Spleen (tissue), 11 donors: Measurements from ENCODE around the gene THOC6. TPM values are rescaled to one million over a fixed set of nuclear protein-coding genes. Genes with fewer than 3 reads are reported as not detected.

Experiments
- DNase-seq: peaks from one replicate; pipeline ENCODE4 v3.0.0-alpha.2; 2020
- H3K27ac ChIP-seq, 8 donors: fragments of 200-600 bp; sonication (generic) in 7 of 8; 1 replicate in 4 of 8; 2 replicates in 4 of 8; pipeline versions ENCODE4 v1.5.0 to v1.8.0; 2016 to 2021; ENCODE audit warnings: inconsistent platforms in 4 of 8, mild to moderate bottlenecking in 4 of 8, moderate library complexity in 1 of 8
- H3K27me3 ChIP-seq, 7 donors: fragments of 200-600 bp; sonication (generic) in 6 of 7; replicated peaks in 1 of 7; 1 replicate in 4 of 7; 2 replicates in 3 of 7; pipeline versions ENCODE4 v1.5.0 to v1.8.0; 2016 to 2021; ENCODE audit warnings: inconsistent platforms in 3 of 7, mild to moderate bottlenecking in 1 of 7
- H3K36me3 ChIP-seq, 6 donors: fragments of 200-600 bp; sonication (generic) in 5 of 6; 1 replicate in 4 of 6; 2 replicates in 2 of 6; pipeline versions ENCODE4 v1.5.0 to v1.8.0; 2016 to 2021; ENCODE audit warnings: inconsistent platforms in 2 of 6
- H3K4me1 ChIP-seq, 6 donors: fragments of 200-600 bp; sonication (generic) in 5 of 6; 1 replicate in 3 of 6; 2 replicates in 3 of 6; pipeline versions ENCODE4 v1.5.0 to v1.8.0; 2016 to 2021; ENCODE audit warnings: inconsistent platforms in 3 of 6
- H3K4me3 ChIP-seq, 8 donors: fragments of 200-600 bp; sonication (generic) in 7 of 8; 1 replicate in 4 of 8; 2 replicates in 4 of 8; pipeline versions ENCODE4 v1.5.0 to v1.8.0; 2016 to 2021; ENCODE audit warnings: inconsistent platforms in 4 of 8, mild to moderate bottlenecking in 4 of 8, moderate library complexity in 2 of 8
- H3K9me3 ChIP-seq, 8 donors: fragments of 200-600 bp; sonication (generic) in 7 of 8; 1 replicate in 4 of 8; 2 replicates in 4 of 8; pipeline versions ENCODE4 v1.5.0 to v1.8.0; 2016 to 2021; ENCODE audit warnings: inconsistent platforms in 4 of 8
- CTCF ChIP-seq, 11 experiments: fragments of 200-600 bp in 7 of 11; fragments of 450-650 bp in 4 of 11; sonication (generic) in 4 of 11; IDR thresholded peaks in 8 of 11; conservative IDR thresholded peaks in 3 of 11; 1 replicate in 7 of 11; 2 replicates in 4 of 11; pipeline versions ENCODE4 v1.4.0 to v1.8.0; 2016 to 2021; ENCODE audit warnings: antibody characterized with exemption in 11 of 11, inconsistent platforms in 4 of 11, mild to moderate bottlenecking in 1 of 11
- POLR2A ChIP-seq, 3 donors: fragments of 450-650 bp; IDR thresholded peaks; one replicate each; pipeline ENCODE4 v1.5.1; 2017; ENCODE audit warnings: antibody characterized with exemption in 3 of 3, mild to moderate bottlenecking in 1 of 3
- POLR2AphosphoS5 ChIP-seq, 3 donors: sonication (generic); formaldehyde crosslinking; IDR thresholded peaks; one replicate each; pipeline ENCODE4 v1.5.1; 2017; ENCODE audit warnings: antibody characterized with exemption in 3 of 3
- WGBS, 5 donors: extraction: QIAGEN DNeasy Blood & Tissue Kit in 3 of 5; methylation state at CpG; one replicate each; pipeline versions ENCODE4 v1.1.5 to v1.1.7; 2013 to 2018; 5-methylcytosine and 5-hydroxymethylcytosine counted together
- intact Hi-C: fragments of 100-400 bp; cut with DNase I; formaldehyde crosslinking; loops from one replicate; pipeline ENCODE4 v1.15.0; 2023; ENCODE audit warnings: low total_unique reads
- polyA plus RNA-seq, 3 donors: library from polyadenylated mRNA; stranded (reverse); fragments of 200-250 nt; gene quantifications; one replicate each; pipeline ENCODE4 v1.2.1, GENCODE V29; 2013
- total RNA-seq, 7 donors: library from RNA; depleted of rRNA in 3 of 7; stranded (reverse); fragments of >200 nt in 3 of 7; fragmentation: NEBNext Ultra II Directional in 4 of 7; extraction: Animal tissue kit (Norgen Biotek cat#: 25700) in 4 of 7; gene quantifications; one replicate each; pipeline versions ENCODE4 v1.1.0 to v1.2.1, GENCODE V29; 2016 to 2021
- donor health status: healthy with polysubstance abuse.
- donor health status: DM: no; HTN: no; CAD: no; lungs with moderate emphysema.
- donor health status: DM: no; HTN: no; CAD: no.
- donor health status: Bipolar disorder and iron deficiency.
- donor health status: healthy.
- donor health status: DM: no; HTN: no; CAD: no.
- donor health status: DM: yes; HTN: yes; CAD: no.

THOC6 gene
- total and polyA plus RNA-seq, 10 donors, result 19.3 to 57.2 (median 28.2) TPM

- no peaks in the 10 kb centered on the region for H3K36me3 ChIP-seq
- TF ChIP-seq POLR2A (IDR thresholded peaks at IDR 0.05), result no peak
- no peak for TF ChIP-seq POLR2AphosphoS5 (IDR thresholded peaks at IDR 0.05)
- TF ChIP-seq CTCF (IDR thresholded peaks at IDR 0.05 in 8 of 11, conservative IDR thresholded peaks at IDR 0.05 in 3 of 11), result no peak
- WGBS, 5 donors, result 40 to 51% (median 45%) methylated on average over 11 of the region's 11 CpGs
- no peak for DNase-seq
- H3K4me3 ChIP-seq, result no peak overlapping the region
- peaks cover 0 to 52% (median 17%) of the 10 kb centered on the region in 6 donors for H3K4me1 ChIP-seq
- no peaks in the 10 kb centered on the region for H3K9me3 ChIP-seq
- H3K27ac ChIP-seq, result no peak overlapping the region
- intact Hi-C loops, result no loop called here
- H3K27me3 ChIP-seq, result peaks cover 7 to 100% (median 67%) of the 10 kb centered on the region in 7 donors
These were observed 14.4 kb downstream of the THOC6 start for GRCh38 chr16:3038256-3038655.

GRCh38 chr16:3038896-3039295 is 15.1 kb downstream of the THOC6 start:
- intact Hi-C loops, result no loop called here
- Histone ChIP-seq H3K4me1 (peaks cover 0 to 50% (median 17%) of the 10 kb centered on the region in 6 donors), H3K4me3 (no peak overlapping the region), H3K27ac (no peak overlapping the region), H3K36me3 (no peaks in the 10 kb centered on the region), H3K27me3 (peaks cover 7 to 100% (median 69%) of the 10 kb centered on the region in 7 donors), H3K9me3 (no peaks in the 10 kb centered on the region)
- TF ChIP-seq POLR2A (IDR thresholded peaks at IDR 0.05) (no peak), POLR2AphosphoS5 (IDR thresholded peaks at IDR 0.05) (no peak), CTCF (IDR thresholded peaks at IDR 0.05 in 8 of 11, conservative IDR thresholded peaks at IDR 0.05 in 3 of 11) (no peak)
- 78 to 89% (median 84%) methylated on average over 4 to 5 of the region's 5 CpGs for WGBS, 5 donors
- DNase-seq, result no peak

- intact Hi-C loops, result no loop called here
- H3K4me1 ChIP-seq, result peaks cover 17 to 50% (median 26%) of the 10 kb centered on the region in 6 donors
- H3K27ac ChIP-seq, result no peak overlapping the region
- TF ChIP-seq POLR2AphosphoS5 (IDR thresholded peaks at IDR 0.05) (no peak), CTCF (IDR thresholded peaks at IDR 0.05 in 8 of 11, conservative IDR thresholded peaks at IDR 0.05 in 3 of 11) (no peak), POLR2A (IDR thresholded peaks at IDR 0.05) (no peak)
- WGBS, 5 donors, result 60 to 83% (median 73%) methylated on average over 3 of the region's 3 CpGs
- H3K36me3 ChIP-seq, result no peaks in the 10 kb centered on the region
- no peaks in the 10 kb centered on the region for H3K9me3 ChIP-seq
- no peak overlapping the region for H3K4me3 ChIP-seq
- no peak for DNase-seq
- peaks cover 0 to 100% (median 76%) of the 10 kb centered on the region in 7 donors for H3K27me3 ChIP-seq
These were observed 18.5 kb downstream of the THOC6 start for GRCh38 chr16:3042376-3042775.

GRCh38 chr16:3044708-3045107 is 20.9 kb downstream of the THOC6 start:
- intact Hi-C loops, result no loop called here
- peak overlapping the region in 4 of 8 donors; percentile 58 to 84 (median 62) for H3K4me3 ChIP-seq
- 85 to 92% (median 90%) methylated on average over 6 of the region's 6 CpGs for WGBS, 5 donors
- peaks cover 0 to 99% (median 63%) of the 10 kb centered on the region in 7 donors for H3K27me3 ChIP-seq
- no peak for TF ChIP-seq CTCF (IDR thresholded peaks at IDR 0.05 in 8 of 11, conservative IDR thresholded peaks at IDR 0.05 in 3 of 11)
- no peak for TF ChIP-seq POLR2A (IDR thresholded peaks at IDR 0.05)
- no peak for TF ChIP-seq POLR2AphosphoS5 (IDR thresholded peaks at IDR 0.05)
- peaks cover 17 to 61% (median 28%) of the 10 kb centered on the region in 6 donors for H3K4me1 ChIP-seq
- no peak for DNase-seq
- H3K9me3 ChIP-seq, result no peaks in the 10 kb centered on the region
- H3K27ac ChIP-seq, result no peak overlapping the region
- H3K36me3 ChIP-seq, result peaks cover 0 to 5% (median 0%) of the 10 kb centered on the region in 6 donors
